ENCODE results near the gene KCNB1.

DNA sequence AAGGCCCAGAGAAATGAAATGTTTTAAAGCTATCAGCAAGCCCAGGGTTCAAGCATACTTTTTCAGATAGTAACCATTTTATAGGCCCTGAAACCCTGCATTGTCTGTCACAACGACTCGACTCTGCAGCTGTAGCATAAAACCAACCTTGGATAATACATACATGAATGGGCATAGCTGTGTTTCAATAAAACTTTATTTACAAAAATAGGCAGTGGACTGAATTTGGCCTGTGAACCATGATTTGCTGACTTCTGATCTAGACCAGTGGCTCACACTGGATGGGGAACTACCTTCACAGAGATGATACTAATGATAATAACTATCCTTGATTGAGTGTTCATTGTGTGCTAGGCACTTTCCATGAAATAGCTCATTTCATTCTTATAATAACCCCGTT is 107.3 kb downstream of the KCNB1 start:
- TF ChIP-seq, protein P1, sequence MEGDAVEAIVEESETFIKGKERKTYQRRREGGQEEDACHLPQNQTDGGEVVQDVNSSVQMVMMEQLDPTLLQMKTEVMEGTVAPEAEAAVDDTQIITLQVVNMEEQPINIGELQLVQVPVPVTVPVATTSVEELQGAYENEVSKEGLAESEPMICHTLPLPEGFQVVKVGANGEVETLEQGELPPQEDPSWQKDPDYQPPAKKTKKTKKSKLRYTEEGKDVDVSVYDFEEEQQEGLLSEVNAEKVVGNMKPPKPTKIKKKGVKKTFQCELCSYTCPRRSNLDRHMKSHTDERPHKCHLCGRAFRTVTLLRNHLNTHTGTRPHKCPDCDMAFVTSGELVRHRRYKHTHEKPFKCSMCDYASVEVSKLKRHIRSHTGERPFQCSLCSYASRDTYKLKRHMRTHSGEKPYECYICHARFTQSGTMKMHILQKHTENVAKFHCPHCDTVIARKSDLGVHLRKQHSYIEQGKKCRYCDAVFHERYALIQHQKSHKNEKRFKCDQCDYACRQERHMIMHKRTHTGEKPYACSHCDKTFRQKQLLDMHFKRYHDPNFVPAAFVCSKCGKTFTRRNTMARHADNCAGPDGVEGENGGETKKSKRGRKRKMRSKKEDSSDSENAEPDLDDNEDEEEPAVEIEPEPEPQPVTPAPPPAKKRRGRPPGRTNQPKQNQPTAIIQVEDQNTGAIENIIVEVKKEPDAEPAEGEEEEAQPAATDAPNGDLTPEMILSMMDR (IDR thresholded peaks at IDR 0.05): no peak
- no peak for TF ChIP-seq POLR2A (IDR thresholded peaks at IDR 0.05)

Data from uterus (tissue), 2 donors.